K562 (cell line): ENCODE data around the gene WDR1. TPM values are rescaled to one million over a fixed set of nuclear protein-coding genes. Genes with fewer than 3 reads are reported as not detected.

Experiments used
- ATAC-seq: fragments of 200-7000 bp; cut with Tn5 transposase; 3 replicates; pipeline ENCODE4 v1.9.1; 2020; ENCODE audit warnings: moderate library complexity
- BruUV-seq: library from RNA; stranded (reverse); fragments of 400-500 nt; replicated peaks from 2 replicates; lab custom pipeline; 2021; lab: Mats Ljungman, UMichigan
- CTCF ChIA-PET: fragments of 300-600 bp; formaldehyde crosslinking; extraction: SDS; loops from one replicate; lab custom pipeline; 2021; ENCODE audit warnings: low intra/inter-chr PET ratio; lab: Yijun Ruan, JAX
- POLR2A ChIA-PET: fragments of 300-600, 350-650 bp; sonication (Branson Sonifier 250); formaldehyde crosslinking; extraction: SDS; loops from one replicate; lab custom pipeline; 2021; ENCODE audit warnings: antibody characterized with exemption, inconsistent platforms; lab: Yijun Ruan, JAX
- DNase-seq, 4 experiments: peaks; one replicate each; pipeline versions ENCODE4 v3.0.0 to v3.0.0-alpha.2; 2011 to 2018; ENCODE audit warnings: low spot score in 3 of 4, mixed read lengths in 3 of 4; ENCODE audit errors: extremely low read depth in 1 of 4
- FAIRE-seq: peaks from 2 replicates; lab custom pipeline; 2011; peaks lifted over from hg19 to GRCh38; lab: Jason Lieb, UNC
- H2AFZ ChIP-seq: 2 replicates; pipeline ENCODE4 v1.6.0; 2011; ENCODE audit warnings: low read depth, low read length, control low read depth, inconsistent platforms
- H3K27ac ChIP-seq: fragments of 200-600 bp; 3 replicates; pipeline ENCODE4 v1.8.0; 2011; ENCODE audit warnings: low read depth, mild to moderate bottlenecking, control low read depth, inconsistent platforms, low read length, moderate library complexity, mixed read lengths; ENCODE audit errors: extremely low read depth
- H3K27me3 ChIP-seq, 2 experiments: fragments of 300-600 bp in 1 of 2; 2 replicates in 1 of 2; 3 replicates in 1 of 2; pipeline versions ENCODE4 v1.6.0 to v1.8.0; 2011; ENCODE audit warnings: inconsistent platforms in 2 of 2, low read length in 2 of 2, mild to moderate bottlenecking in 1 of 2, mixed read lengths in 1 of 2, moderate library complexity in 1 of 2; ENCODE audit not compliant: control insufficient read depth in 2 of 2, insufficient read depth in 2 of 2
- H3K36me3 ChIP-seq: fragments of 300-600 bp; 3 replicates; pipeline ENCODE4 v1.8.0; 2011; ENCODE audit warnings: mild to moderate bottlenecking, low read length, inconsistent platforms; ENCODE audit not compliant: control insufficient read depth, insufficient read depth
- H3K4me1 ChIP-seq, 2 experiments: fragments of 200-600 bp in 1 of 2; replicated peaks in 1 of 2; 2 replicates in 1 of 2; 3 replicates in 1 of 2; pipeline versions ENCODE4 v1.5.1 to v1.8.0; 2011; ENCODE audit warnings: inconsistent platforms in 2 of 2, low read length in 2 of 2, mild to moderate bottlenecking in 1 of 2, mixed read lengths in 1 of 2, moderate library complexity in 1 of 2; ENCODE audit not compliant: control insufficient read depth in 2 of 2, insufficient read depth in 2 of 2
- H3K4me2 ChIP-seq: 2 replicates; pipeline ENCODE4 v1.6.1; 2011; ENCODE audit warnings: low read length, control low read depth, inconsistent platforms, mixed read lengths; ENCODE audit not compliant: insufficient read depth
- H3K4me3 ChIP-seq: fragments of 200-600 bp; sonication (generic), shearing (Covaris generic); 2 replicates; pipeline ENCODE4 v1.5.1; 2016; ENCODE audit warnings: control low read depth, inconsistent platforms
- H3K79me2 ChIP-seq: fragments of 200-600 bp; 3 replicates; pipeline ENCODE4 v1.8.0; 2011; ENCODE audit warnings: low read length, inconsistent platforms; ENCODE audit not compliant: control insufficient read depth, insufficient read depth
- H3K9ac ChIP-seq, 2 experiments: 2 replicates each; pipeline versions ENCODE4 v1.6.0 to v1.6.1; 2011; ENCODE audit warnings: low read depth in 2 of 2, low read length in 2 of 2, control low read depth in 1 of 2, inconsistent platforms in 1 of 2, mild to moderate bottlenecking in 1 of 2, mixed read lengths in 1 of 2; ENCODE audit not compliant: insufficient read depth in 1 of 2
- H3K9me1 ChIP-seq: one replicate; pipeline ENCODE4 v1.6.0; 2011; ENCODE audit warnings: inconsistent platforms, mild to moderate bottlenecking, low read length, moderate library complexity; ENCODE audit not compliant: control insufficient read depth, insufficient read depth
- H3K9me3 ChIP-seq: replicated peaks from 2 replicates; pipeline ENCODE4 v1.5.1; 2011; ENCODE audit warnings: low read depth, low read length, inconsistent platforms; ENCODE audit not compliant: control insufficient read depth, insufficient read depth
- H4K20me1 ChIP-seq: replicated peaks from 2 replicates; pipeline ENCODE4 v1.6.1; 2011; ENCODE audit warnings: low read length, inconsistent platforms, mixed read lengths; ENCODE audit not compliant: control insufficient read depth, insufficient read depth
- IRF9 ChIP-seq: fragments of 450-650 bp; IDR thresholded peaks from 2 replicates; pipeline ENCODE4 v1.6.1; 2016; ENCODE audit warnings: missing biosample characterization, missing genetic modification characterization
- POLR2G ChIP-seq: fragments of 200-400 bp; formaldehyde crosslinking; IDR thresholded peaks from 2 replicates; pipeline ENCODE4 v1.6.1; 2017; ENCODE audit warnings: low read depth, mild to moderate bottlenecking, antibody characterized with exemption, low read length, moderate library complexity
- RAD51 ChIP-seq: fragments of 450-650 bp; IDR thresholded peaks from 2 replicates; pipeline ENCODE4 v1.7.1; 2016; ENCODE audit warnings: low read depth, mild to moderate bottlenecking, borderline replicate concordance
- RBM22 ChIP-seq: fragments of 200-400 bp; formaldehyde crosslinking; IDR thresholded peaks from 2 replicates; pipeline ENCODE4 v1.6.1; 2018; ENCODE audit warnings: low read length, low read depth; ENCODE audit not compliant: poor library complexity, severe bottlenecking
- RCOR1 ChIP-seq, 2 experiments: IDR thresholded peaks; 2 replicates each; pipeline ENCODE4 v1.6.1; 2012; ENCODE audit warnings: low read depth in 2 of 2, low read length in 2 of 2, borderline replicate concordance in 1 of 2, improper control_type of control experiment in 1 of 2
- THAP7 ChIP-seq: fragments of 250-450 bp; sonication (Bioruptor Pico); IDR thresholded peaks from 2 replicates; pipeline ENCODE4 v1.5.0; 2021
- WGBS: fragments of 100-300 bp; shearing (Covaris generic); methylation state at CpG from one replicate; pipeline ENCODE4 v1.1.6; 2016; ENCODE audit warnings: low coverage, mixed read lengths; ENCODE audit not compliant: insufficient coverage; ENCODE audit errors: missing lambda C conversion rate; 5-methylcytosine and 5-hydroxymethylcytosine counted together
- in situ Hi-C: fragments of 300-500 bp; cut with MboI; formaldehyde crosslinking; loops from 4 replicates; pipeline ENCODE4 v1.15.0; 2018; ENCODE audit warnings: inconsistent platforms, mixed read lengths
- intact Hi-C: fragments of 100-400 bp; cut with micrococcal nuclease; formaldehyde crosslinking; loops from 2 replicates; pipeline ENCODE4 v1.14.2; 2022
- polyA plus RNA-seq, 8 experiments: library from polyadenylated mRNA; depleted of rRNA in 4 of 8; stranded (reverse) in 5 of 8; unstranded in 3 of 8; fragments of >200 nt; fragmentation: Nextera tagmentation in 2 of 8; fragmentation: Illumina TruSeq in 1 of 8; extraction: Ambion mirVana in 2 of 8; extraction: Trizol in 1 of 8; gene quantifications; 2 replicates each; pipeline versions ENCODE4 v1.2.1 to v1.2.3, GENCODE V29; 2011 to 2014; ENCODE audit warnings: inconsistent platforms in 1 of 8, missing spikeins in 1 of 8
- total RNA-seq, 7 experiments: library from RNA; depleted of rRNA in 6 of 7; stranded (reverse); fragments of >200 nt in 6 of 7; fragmentation: Illumina TruSeq in 2 of 7; extraction: Trizol in 2 of 7; gene quantifications; 2 replicates each; pipeline versions ENCODE4 v1.2.1 to v1.2.3, GENCODE V29; 2011 to 2021; ENCODE audit warnings: low replicate concordance in 1 of 7

WDR1 gene
- total and polyA plus RNA-seq, 9 of the 15 experiments (the other 6 are each of a cell fraction or from before 2014, with no cell fraction given) = 16.1 to 213 (median 125) TPM

GRCh38 chr4:10085386-10085785 is 31.2 kb downstream of the WDR1 start:
- Histone ChIP-seq H3K79me2 (no peaks in the 10 kb centered on the region; the same call in 2 of the 3 replicates), H3K4me2 (no peak overlapping the region), H3K9ac (no peak overlapping the region; a peak in 1 of 4 replicates), H4K20me1 (peaks cover 10% of the 10 kb centered on the region), H3K4me1 (no peaks in the 10 kb centered on the region), H3K36me3 (peaks cover 99% of the 10 kb centered on the region; the same call in 2 of the 3 replicates), H3K9me1 (peaks cover 4% of the 10 kb centered on the region), H3K27ac (no peak overlapping the region)
- ChIA-PET CTCF (no interaction called here), POLR2A (interaction anchor here (0.8 to 1.0 kb wide), 2 partner anchors 10 to 22 kb away, joined by 3 read pairs; no protein-coding TSS in a partner anchor)
- in situ Hi-C loops = no loop called here
- intact Hi-C loops = no loop called here
- WGBS = 88% methylated on average over 10 of the region's 11 CpGs
- DNase-seq = no peak
- TF ChIP-seq RAD51 = no peak
- TF ChIP-seq, all 486 proteins: peak for 0
- BruUV-seq = no TSS peak
- H3K9me3 ChIP-seq = no peaks in the 10 kb centered on the region
- no peak for ATAC-seq
- no peak for FAIRE-seq
- no peak overlapping the region for H2AFZ ChIP-seq
- H3K27me3 ChIP-seq = no peaks in the 10 kb centered on the region
- no peak overlapping the region for H3K4me3 ChIP-seq

- no TSS peak for BruUV-seq
- WGBS = 93% methylated on average over 18 of the region's 21 CpGs
- no peak for TF ChIP-seq RCOR1 (IDR thresholded peaks at IDR 0.05; ENCODE audit: borderline replicate concordance in 1 of 2, low read depth in 2 of 2, low read length in 2 of 2)
- no peak for TF ChIP-seq THAP7
- TF ChIP-seq RBM22 = peak; percentile 29
- no peak for TF ChIP-seq IRF9
- TF ChIP-seq POLR2G = peak; percentile 42; the same call in 1 of the 2 replicates
- TF ChIP-seq, all 486 proteins: peak for 2
- Histone ChIP-seq H3K36me3 (peaks cover 99% of the 10 kb centered on the region; the same call in 2 of the 3 replicates), H4K20me1 (peaks cover 8% of the 10 kb centered on the region), H3K4me1 (no peaks in the 10 kb centered on the region), H3K4me2 (no peak overlapping the region), H3K27me3 (no peaks in the 10 kb centered on the region), H3K4me3 (no peak overlapping the region), H3K9me1 (peaks cover 4% of the 10 kb centered on the region), H3K9me3 (no peaks in the 10 kb centered on the region), H3K9ac (no peak overlapping the region), H2AFZ (no peak overlapping the region), H3K27ac (no peak overlapping the region), H3K79me2 (no peaks in the 10 kb centered on the region; the same call in 2 of the 3 replicates)
- ATAC-seq (no peak), DNase-seq (no peak), FAIRE-seq (no peak)
- CTCF ChIA-PET = no interaction called here
- POLR2A ChIA-PET = interaction anchor here (0.8 to 1.4 kb wide), 4 partner anchors 11 to 35 kb away, joined by 3 to 5 read pairs (median 4); no protein-coding TSS in a partner anchor
- intact Hi-C loops (no loop called here), in situ Hi-C loops (no loop called here)
Observed at GRCh38 chr4:10084651-10085358, 31.8 kb downstream of the WDR1 start.
